ENCODE results near the gene OR52D1. TPM values are rescaled to one million over a fixed set of nuclear protein-coding genes. Genes with fewer than 3 reads are reported as not detected.
A peak's percentile ranks its signal among the peaks of the same experiment; 100 is the strongest.

The OR52D1 gene
- total and polyA plus RNA-seq, 9 of the 15 experiments (the other 6 are each of a cell fraction or from before 2014, with no cell fraction given): 0.14 to 1.3 (median 0.97) TPM; not detected in 6

GRCh38 chr11:5500393-5500801, 11.9 kb downstream of the OR52D1 start:
- Histone ChIP-seq H3K9me1 (ENCODE audit: control insufficient read depth, insufficient read depth, low read length) (peaks cover 3% of the 10 kb centered on the region), H3K79me2 (ENCODE audit: control insufficient read depth, insufficient read depth, low read length) (peaks cover 100% of the 10 kb centered on the region), H2AFZ (ENCODE audit: low read depth, low read length) (no peak overlapping the region), H3K27me3 (ENCODE audit: control insufficient read depth in 2 of 2, insufficient read depth in 2 of 2, low read length in 2 of 2) (no peaks in the 10 kb centered on the region), H3K4me2 (ENCODE audit: insufficient read depth, low read length) (peak overlapping the region; percentile 50), H4K20me1 (replicated peaks; ENCODE audit: control insufficient read depth, insufficient read depth, low read length) (peaks cover 78% of the 10 kb centered on the region), H3K4me1 (replicated peaks in 1 of 2; ENCODE audit: control insufficient read depth in 2 of 2, insufficient read depth in 2 of 2, low read length in 2 of 2) (peaks cover 0 to 44% of the 10 kb centered on the region in 2 experiments; a peak in 3 of 5 replicates), H3K9me3 (replicated peaks; ENCODE audit: control insufficient read depth, insufficient read depth, low read depth, low read length) (no peaks in the 10 kb centered on the region), H3K27ac (ENCODE audit: extremely low read depth, low read depth, low read length) (peak overlapping the region; percentile 24), H3K36me3 (ENCODE audit: control insufficient read depth, insufficient read depth, low read length) (peaks cover 83% of the 10 kb centered on the region), H3K4me3 (peak overlapping the region; percentile 52; the same call in 1 of the 2 replicates), H3K9ac (ENCODE audit: insufficient read depth in 1 of 2, low read depth in 2 of 2, low read length in 2 of 2) (peak overlapping the region in 1 of 2 experiments; percentile 61; a peak in 2 of 4 replicates)
- FAIRE-seq: no peak
- ChIA-PET CTCF (ENCODE audit: low intra/inter-chr PET ratio) (no interaction called here), POLR2A (interaction anchor here (0.7 to 1.5 kb wide), 2 partner anchors 15 to 184 kb away, joined by 3 read pairs; partner anchors contain the start of gene TRIM5)
- no peak for ATAC-seq
- BruUV-seq (replicated peaks): no TSS peak
- DNase-seq (ENCODE audit: extremely low read depth in 1 of 4, low spot score in 3 of 4): no peak
- 31% methylated on average over 6 of the region's 6 CpGs for WGBS (ENCODE audit: insufficient coverage, low coverage, missing lambda C conversion rate)
- intact Hi-C loops (cut with micrococcal nuclease) (loop anchor here (10.0 kb wide), 3 partner anchors 94 to 296 kb away; partner anchors contain the start of genes OR51V1 and TRIM6), in situ Hi-C loops (cut with MboI) (no loop called here)
- TF ChIP-seq STAG1 (CRISPR knock-in tag; IDR thresholded peaks at IDR 0.05; ENCODE audit: borderline replicate concordance): no peak
- no peak for TF ChIP-seq MIER1 (IDR thresholded peaks at IDR 0.05; ENCODE audit: low read depth)
- TF ChIP-seq BRF2 (IDR thresholded peaks at IDR 0.05; ENCODE audit: borderline replicate concordance, insufficient read depth, insufficient read length): no peak
- TF ChIP-seq SMARCC2 (IDR thresholded peaks at IDR 0.05; ENCODE audit: low read depth): no peak
- 0 out of 2 replicates have a peak, but pooled peaks have one; percentile 43 for TF ChIP-seq ZKSCAN8 (CRISPR knock-in tag; IDR thresholded peaks at IDR 0.05)
- TF ChIP-seq POLR2B (IDR thresholded peaks at IDR 0.05; ENCODE audit: low read depth, partially characterized antibody): no peak
- peak; percentile 61; the same call in 1 of the 2 replicates for TF ChIP-seq ZNF253 (CRISPR knock-in tag; conservative IDR thresholded peaks at IDR 0.05)
- TF ChIP-seq, protein P1, sequence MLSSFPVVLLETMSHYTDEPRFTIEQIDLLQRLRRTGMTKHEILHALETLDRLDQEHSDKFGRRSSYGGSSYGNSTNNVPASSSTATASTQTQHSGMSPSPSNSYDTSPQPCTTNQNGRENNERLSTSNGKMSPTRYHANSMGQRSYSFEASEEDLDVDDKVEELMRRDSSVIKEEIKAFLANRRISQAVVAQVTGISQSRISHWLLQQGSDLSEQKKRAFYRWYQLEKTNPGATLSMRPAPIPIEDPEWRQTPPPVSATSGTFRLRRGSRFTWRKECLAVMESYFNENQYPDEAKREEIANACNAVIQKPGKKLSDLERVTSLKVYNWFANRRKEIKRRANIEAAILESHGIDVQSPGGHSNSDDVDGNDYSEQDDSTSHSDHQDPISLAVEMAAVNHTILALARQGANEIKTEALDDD (IDR thresholded peaks at IDR 0.05): no peak
- TF ChIP-seq NR2C1 (IDR thresholded peaks at IDR 0.05): no peak
- TF ChIP-seq NR2C1 (tag; IDR thresholded peaks at IDR 0.05): 0 out of 2 replicates have a peak, but pooled peaks have one; percentile 35
- no peak for TF ChIP-seq ZNF133 (CRISPR knock-in tag; IDR thresholded peaks at IDR 0.05)
- TF ChIP-seq ZBTB33 (CRISPR knock-in tag; IDR thresholded peaks at IDR 0.05): no peak
- TF ChIP-seq DEAF1 (CRISPR knock-in tag; IDR thresholded peaks at IDR 0.05): no peak

Data from K562 (cell line).